ENCODE measurements around the gene RXRA.

The RXRA gene

GRCh38 chr9:134456756-134457305 lies 130.6 kb downstream of the RXRA start:
- DNase-seq: no peak

- DNase-seq: no peak
Observed at GRCh38 chr9:134457321-134458206, 131.3 kb downstream of the RXRA start.

- DNase-seq: no peak
Observed at GRCh38 chr9:134458207-134459108, 132.2 kb downstream of the RXRA start.

- DNase-seq: no peak
Observed at GRCh38 chr9:134459164-134459563, 132.9 kb downstream of the RXRA start.

GRCh38 chr9:134459573-134459972 lies 133.3 kb downstream of the RXRA start:
- no peak for DNase-seq

GRCh38 chr9:134460206-134460605 lies 134.0 kb downstream of the RXRA start:
- DNase-seq: no peak

- no peak for DNase-seq
Observed at GRCh38 chr9:134460896-134461295, 134.6 kb downstream of the RXRA start.

- no peak for DNase-seq
Observed at GRCh38 chr9:134461426-134461982, 135.2 kb downstream of the RXRA start.

GRCh38 chr9:134462318-134462717 lies 136.1 kb downstream of the RXRA start:
- DNase-seq: no peak

- DNase-seq: no peak
Observed at GRCh38 chr9:134463280-134463679, 137.0 kb downstream of the RXRA start.

- DNase-seq: no peak
Observed at GRCh38 chr9:134466869-134467616, 140.8 kb downstream of the RXRA start.

- DNase-seq: no peak
Observed at GRCh38 chr9:134468358-134468757, 142.1 kb downstream of the RXRA start.

GRCh38 chr9:134469041-134469875 lies 143.0 kb downstream of the RXRA start:
- no peak for DNase-seq

- DNase-seq: no peak
Observed at GRCh38 chr9:134472256-134472655, 146.0 kb downstream of the RXRA start.

GRCh38 chr9:134473141-134474054 lies 147.1 kb downstream of the RXRA start:
- no peak for DNase-seq

- DNase-seq: no peak
Observed at GRCh38 chr9:134474055-134474370, 147.8 kb downstream of the RXRA start.

GRCh38 chr9:134475011-134475790 lies 148.9 kb downstream of the RXRA start:
- peak; percentile 71 for DNase-seq

- no peak for DNase-seq
Observed at GRCh38 chr9:134476272-134476941, 150.2 kb downstream of the RXRA start.

- no peak for DNase-seq
Observed at GRCh38 chr9:134476942-134477335, 150.7 kb downstream of the RXRA start.
